Mucosa of rectum (tissue), 2 donors: ENCODE results near the gene RUSC2.
A peak's percentile ranks its signal among the peaks of the same experiment; 100 is the strongest.

Experiments used
- H3K27ac ChIP-seq, 2 donors: one replicate each; pipeline ENCODE4 v1.7.0; 2013; ENCODE audit warnings: inconsistent platforms in 2 of 2, low read depth in 2 of 2, low read length in 2 of 2
- H3K27me3 ChIP-seq, 2 donors: one replicate each; pipeline ENCODE4 v1.7.0; 2013; ENCODE audit warnings: low read length in 2 of 2; ENCODE audit not compliant: control insufficient read depth in 2 of 2, insufficient read depth in 2 of 2
- H3K36me3 ChIP-seq, 2 donors: one replicate each; pipeline ENCODE4 v1.7.0; 2013; ENCODE audit warnings: low read length in 2 of 2; ENCODE audit not compliant: control insufficient read depth in 2 of 2, insufficient read depth in 2 of 2
- H3K4me1 ChIP-seq, 2 donors: one replicate each; pipeline ENCODE4 v1.7.0; 2013; ENCODE audit warnings: low read length in 2 of 2, mild to moderate bottlenecking in 1 of 2; ENCODE audit not compliant: control insufficient read depth in 2 of 2, insufficient read depth in 2 of 2
- H3K4me3 ChIP-seq, 2 donors: one replicate each; pipeline ENCODE4 v1.7.0; 2013; ENCODE audit warnings: low read length in 2 of 2
- H3K9ac ChIP-seq, 2 donors: one replicate each; pipeline ENCODE4 v1.7.0; 2013; ENCODE audit warnings: low read length in 2 of 2, low read depth in 1 of 2, mild to moderate bottlenecking in 1 of 2
- H3K9me3 ChIP-seq, 2 donors: one replicate each; pipeline ENCODE4 v1.7.0; 2013; ENCODE audit warnings: low read length in 2 of 2; ENCODE audit not compliant: control insufficient read depth in 2 of 2
- donor health status: healthy.
- donor health status: Normal muscosa, but diverticular disease.

RUSC2 gene

GRCh38 chr9:35537913-35538312, 48.0 kb downstream of the RUSC2 start:
- no peaks in the 10 kb centered on the region for H3K9me3 ChIP-seq
- H3K27me3 ChIP-seq, result no peaks in the 10 kb centered on the region
- no peaks in the 10 kb centered on the region for H3K36me3 ChIP-seq
- peaks cover 0 to 3% of the 10 kb centered on the region in 2 donors for H3K4me1 ChIP-seq
- no peak overlapping the region for H3K4me3 ChIP-seq
- H3K9ac ChIP-seq, result peak overlapping the region in 1 of 2 donors; percentile 36
- peak overlapping the region; percentile 78 to 80 for H3K27ac ChIP-seq

- Histone ChIP-seq H3K4me3 (peak overlapping the region; percentile 47 to 69), H3K4me1 (peaks cover 0 to 3% of the 10 kb centered on the region in 2 donors), H3K27me3 (no peaks in the 10 kb centered on the region), H3K9ac (peak overlapping the region; percentile 36 to 63), H3K27ac (peak overlapping the region; percentile 78 to 80), H3K36me3 (no peaks in the 10 kb centered on the region), H3K9me3 (no peaks in the 10 kb centered on the region)
These were observed 48.7 kb downstream of the RUSC2 start for GRCh38 chr9:35538361-35539234.
